DMS153 treated with DMSO at 0.1 percent for 48 hours (cell line): ENCODE results near the gene ZBTB7B.

Source experiments
- DNase-seq: peaks from one replicate; lab custom pipeline; 2025; ENCODE audit not compliant: unreplicated experiment; lab: John Stamatoyannopoulos, UW

ZBTB7B gene

DNA sequence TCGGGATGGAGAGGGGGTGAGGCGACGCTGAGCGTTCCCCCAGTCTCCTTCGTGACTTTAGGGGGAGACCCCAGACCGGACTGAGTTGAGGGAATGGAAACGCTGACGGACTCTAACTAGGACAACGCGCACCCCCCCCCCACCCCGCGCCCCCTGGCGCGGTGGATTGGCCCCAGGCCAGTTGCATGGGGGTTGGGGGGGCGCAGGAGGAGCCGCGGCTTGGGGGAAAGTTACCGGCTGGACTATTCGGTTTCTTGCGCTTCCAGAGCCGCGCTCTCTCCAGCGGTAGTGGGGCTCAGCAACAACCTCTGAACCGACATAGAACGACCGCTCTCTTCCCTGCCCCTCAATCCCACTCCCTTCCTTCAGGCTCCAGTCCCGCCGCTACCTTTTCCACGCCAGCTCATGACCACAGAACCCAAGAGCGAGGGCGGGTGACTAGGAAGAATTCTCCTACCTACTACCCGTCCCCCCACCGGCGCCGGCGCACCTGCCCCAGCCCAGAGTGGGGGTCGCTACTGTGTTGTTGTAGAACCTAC, 694 bp downstream of the ZBTB7B start:
- DNase-seq, result no peak

DNA sequence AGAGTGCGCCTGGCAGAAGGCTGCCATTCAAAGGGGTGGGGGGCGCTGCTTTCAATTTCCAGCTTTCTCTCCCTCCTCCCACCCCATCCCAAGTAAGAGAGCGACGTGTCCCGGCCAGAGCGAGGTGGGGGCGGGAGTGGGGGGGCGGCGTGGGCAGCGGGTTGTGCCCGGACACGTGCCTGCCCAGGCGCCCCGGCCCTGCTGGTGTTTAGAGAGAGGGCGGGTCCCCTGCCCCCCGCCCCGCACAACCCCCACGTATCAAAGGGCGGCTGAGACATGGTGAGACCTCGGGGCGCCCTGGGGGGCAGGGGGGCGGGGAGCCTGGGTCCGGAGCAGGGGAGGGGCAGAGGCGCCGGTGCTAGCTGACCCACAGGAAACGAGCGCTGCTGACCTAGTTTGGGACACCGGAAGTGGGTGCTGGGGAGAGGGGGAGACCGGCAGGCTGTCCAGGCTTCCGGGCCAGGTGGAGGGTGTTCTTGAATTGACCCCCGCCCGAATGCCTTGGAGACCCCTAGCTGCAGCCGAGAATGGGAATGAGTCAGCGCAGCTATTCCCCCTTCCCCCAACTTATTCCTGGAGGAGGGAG, 1.3 kb downstream of the ZBTB7B start:
- DNase-seq, result no peak

DNA sequence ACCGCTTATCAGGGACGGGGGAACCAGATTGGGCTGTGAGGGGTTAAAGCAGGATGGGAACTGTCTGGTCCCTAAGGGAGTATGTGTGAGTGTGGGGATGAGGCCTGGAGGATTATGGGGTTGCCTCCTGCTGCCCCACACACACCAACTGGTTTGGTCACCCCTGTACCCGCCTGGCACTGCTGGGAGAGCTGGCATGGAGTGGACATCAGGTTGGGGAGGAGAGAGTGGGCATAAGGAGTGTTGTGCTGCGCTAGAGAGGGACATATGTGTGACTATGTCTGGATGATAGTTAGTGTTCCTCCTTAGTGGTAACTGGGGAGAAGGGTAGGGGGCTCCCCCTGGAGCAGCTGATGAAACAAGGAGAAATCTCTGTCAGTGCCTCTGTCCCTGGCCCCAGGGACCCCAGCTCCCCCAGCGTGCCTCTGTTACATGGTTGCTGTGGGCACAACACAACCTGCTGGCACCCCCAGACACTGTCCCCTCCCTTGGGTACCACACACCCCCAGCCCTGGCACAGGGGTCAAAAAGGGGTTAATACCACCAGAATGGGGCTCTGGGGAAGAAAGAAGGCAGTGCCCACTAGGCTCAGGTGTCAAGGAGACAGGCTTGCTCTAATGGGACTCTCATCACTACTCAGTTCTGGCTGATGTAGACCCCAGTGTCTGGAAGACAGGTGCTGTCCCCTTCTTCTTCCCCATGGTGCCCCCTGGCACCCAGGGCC, 1.9 kb downstream of the ZBTB7B start:
- DNase-seq, result no peak

DNA sequence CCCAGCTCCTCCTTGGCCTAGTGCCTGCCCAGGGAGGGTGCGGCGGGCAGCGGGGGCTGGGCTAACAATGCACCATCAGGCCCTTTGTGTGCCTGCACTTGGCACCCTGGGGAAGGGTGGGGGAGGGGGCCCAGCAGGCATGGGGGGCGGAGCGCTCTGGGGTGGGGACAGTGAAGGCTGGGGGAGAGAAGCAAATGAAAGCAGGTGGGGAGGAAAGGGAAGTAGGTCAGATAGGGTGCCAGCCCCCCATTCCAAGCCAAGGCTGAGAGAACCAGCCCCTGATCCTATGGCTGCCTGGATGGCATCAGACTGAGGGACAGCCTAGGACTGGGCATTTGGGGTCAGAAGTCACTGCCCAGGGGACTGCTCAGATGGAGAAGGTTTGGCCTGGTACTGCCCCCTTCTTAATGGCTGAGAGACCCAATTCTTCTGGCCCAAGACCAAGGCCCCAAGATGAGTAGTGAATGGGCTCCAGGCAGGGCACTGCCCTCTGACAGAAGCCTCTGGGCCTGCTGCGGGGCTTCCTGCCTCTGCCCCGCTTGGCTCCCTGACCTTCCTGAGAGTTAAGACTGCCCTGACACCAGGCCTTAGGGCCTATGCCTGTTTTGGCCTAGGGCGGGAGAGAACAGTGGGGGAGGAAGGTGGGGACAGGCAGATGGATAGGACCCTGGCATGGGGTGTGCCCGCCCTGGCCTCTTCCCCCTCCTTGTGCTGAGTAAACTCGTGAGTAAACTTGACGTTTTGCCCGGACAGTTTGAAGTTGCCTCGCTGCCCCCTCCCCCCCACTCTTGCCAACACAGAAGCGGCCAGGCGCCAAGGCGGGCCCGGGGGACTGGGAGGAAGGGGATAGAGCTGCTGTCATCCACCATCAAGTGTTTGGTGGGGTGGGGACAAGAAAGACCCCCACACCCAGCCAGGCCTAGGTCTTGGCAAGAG, 2.7 kb downstream of the ZBTB7B start:
- DNase-seq, result no peak

DNA sequence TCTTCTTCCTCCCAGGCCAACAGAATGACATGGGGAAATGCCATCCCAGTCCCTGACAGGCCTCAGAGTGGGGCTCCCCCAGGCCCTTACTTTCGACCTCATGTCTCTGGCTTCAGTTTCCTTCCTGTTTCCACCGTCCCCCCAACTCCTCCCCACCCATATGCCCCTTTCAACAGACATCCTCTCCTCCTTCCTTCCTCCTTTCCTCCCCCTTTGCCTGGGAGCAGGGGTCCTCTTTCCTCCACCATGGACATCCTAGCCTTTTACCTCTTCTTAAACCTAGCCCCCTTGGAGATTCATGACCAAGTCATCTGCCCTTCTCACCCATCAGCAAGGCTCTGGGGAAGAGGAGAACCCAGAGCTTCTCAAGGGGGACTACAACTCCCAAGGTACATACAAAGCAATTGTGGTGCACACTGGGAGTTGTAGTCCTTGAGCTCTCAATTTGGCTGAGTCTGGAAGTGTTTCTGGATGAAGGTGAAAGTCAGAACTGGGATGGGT, 4.0 kb downstream of the ZBTB7B start:
- DNase-seq, result no peak

DNA sequence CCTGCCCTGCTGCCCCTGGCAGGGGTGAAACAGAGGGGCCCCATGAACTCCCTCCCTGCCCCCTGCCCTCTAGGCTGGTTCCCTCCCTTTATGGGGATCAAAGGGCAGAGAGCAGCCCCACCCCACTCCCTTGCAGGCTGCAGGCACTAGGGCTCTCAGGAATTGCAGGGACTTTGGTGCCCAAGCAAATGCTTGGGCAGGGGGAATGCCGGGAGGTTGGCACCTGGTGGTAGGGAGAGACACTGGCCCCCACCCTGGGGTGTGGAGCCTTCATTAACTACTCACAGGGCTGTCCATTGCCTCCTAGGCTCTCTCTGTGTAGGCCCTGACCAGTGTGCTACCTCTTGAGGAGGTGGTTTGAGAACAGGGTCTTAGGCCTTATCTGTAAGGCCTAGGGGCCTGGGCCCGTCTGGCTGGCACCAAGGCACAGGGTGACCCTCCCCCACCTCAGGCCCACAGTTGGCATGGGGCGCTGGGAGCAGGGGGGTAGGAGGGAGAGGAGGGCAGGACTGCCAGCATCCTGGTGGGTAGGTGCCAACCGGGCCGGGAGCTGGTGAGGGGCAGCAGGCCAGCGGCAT, 4.7 kb downstream of the ZBTB7B start:
- no peak for DNase-seq

DNA sequence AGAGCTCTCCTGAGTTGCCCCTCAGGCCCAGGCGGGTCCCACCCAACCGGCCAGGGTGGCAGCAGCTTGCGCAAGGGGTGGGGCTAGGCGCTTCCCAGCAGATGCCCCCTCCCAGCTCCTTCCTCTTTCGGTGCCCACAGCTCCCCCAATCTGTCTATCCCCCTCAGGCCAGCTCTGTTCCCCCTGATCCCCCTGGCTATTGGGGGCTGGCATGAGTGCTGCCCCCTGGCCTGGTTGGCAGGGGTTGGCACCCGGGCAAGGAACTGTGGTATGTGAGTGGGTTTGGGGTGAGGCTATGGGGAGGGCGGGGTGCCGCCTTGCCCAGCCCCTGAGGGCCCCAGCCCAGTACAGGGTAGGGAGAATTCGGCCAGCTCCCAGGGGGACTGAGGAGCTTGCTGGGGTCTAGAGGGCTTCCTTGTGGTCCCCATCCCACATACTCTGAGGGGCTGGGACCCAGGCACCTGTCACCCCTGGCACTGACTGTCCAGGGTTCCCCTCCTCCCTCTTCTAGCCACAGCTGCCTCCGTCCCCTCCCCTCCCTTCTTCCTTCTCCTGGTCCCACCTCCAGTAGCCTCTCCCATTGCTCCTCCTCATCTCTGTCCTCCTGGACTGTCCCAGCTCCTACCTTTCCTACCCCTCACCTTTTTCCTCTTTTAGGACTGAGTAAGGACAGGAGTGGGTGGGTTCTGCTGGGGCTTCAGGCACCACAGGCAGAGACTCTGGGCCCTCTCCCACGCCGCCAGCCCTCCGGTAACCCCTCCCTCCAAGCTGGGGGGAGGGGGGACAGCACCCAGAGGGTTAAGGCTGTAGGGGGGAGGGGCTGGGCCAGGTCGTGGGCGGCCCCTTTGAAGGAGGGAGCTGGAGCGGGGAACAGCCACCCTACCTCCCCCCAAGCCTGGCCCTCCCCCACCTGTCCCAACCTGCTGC, 5.7 kb downstream of the ZBTB7B start:
- DNase-seq, result no peak

DNA sequence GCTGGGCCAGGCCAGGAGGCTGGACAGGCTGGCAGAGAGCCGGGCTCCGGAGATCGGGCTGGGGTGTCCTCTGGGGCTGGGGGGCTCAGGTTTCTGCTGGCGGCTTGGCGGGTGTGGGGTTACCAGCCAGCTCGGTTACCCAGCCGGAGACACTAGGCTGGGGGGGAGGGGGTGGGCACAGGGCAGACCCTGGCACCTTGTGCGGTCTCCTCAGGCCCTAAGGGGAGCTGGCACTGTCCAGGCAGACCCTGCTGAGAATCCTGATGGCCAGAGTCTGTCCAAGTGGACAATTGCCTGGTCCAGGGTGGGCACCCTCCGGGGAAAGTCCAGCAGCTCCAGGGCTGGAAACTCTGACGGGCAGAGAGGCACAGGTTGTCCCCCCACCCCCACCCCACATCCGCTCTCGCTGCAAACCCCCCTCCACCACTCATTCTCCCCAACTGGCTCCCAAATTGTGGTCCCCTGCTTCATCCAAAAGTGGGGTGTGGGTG, 6.7 kb downstream of the ZBTB7B start:
- no peak for DNase-seq

DNA sequence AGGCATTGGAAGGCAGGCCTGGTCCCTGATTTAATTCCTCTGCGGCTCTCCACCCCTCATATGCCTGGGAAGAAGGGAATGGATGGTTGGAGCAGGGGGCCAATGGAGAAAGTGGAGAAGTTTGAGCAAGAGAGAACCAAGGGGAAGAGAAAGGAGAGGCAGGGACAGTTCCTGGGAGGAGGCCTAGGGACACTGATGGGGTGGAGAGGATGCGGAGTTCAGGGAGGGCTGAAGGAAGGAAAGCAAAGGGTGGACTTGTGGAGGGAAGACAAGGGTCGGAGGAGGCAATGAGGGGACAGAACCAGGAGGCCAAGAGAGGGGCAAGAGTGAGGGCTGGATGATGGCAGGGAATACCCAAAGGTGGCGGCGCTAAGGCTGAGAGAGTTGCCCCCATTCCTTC, 7.1 kb downstream of the ZBTB7B start:
- no peak for DNase-seq

DNA sequence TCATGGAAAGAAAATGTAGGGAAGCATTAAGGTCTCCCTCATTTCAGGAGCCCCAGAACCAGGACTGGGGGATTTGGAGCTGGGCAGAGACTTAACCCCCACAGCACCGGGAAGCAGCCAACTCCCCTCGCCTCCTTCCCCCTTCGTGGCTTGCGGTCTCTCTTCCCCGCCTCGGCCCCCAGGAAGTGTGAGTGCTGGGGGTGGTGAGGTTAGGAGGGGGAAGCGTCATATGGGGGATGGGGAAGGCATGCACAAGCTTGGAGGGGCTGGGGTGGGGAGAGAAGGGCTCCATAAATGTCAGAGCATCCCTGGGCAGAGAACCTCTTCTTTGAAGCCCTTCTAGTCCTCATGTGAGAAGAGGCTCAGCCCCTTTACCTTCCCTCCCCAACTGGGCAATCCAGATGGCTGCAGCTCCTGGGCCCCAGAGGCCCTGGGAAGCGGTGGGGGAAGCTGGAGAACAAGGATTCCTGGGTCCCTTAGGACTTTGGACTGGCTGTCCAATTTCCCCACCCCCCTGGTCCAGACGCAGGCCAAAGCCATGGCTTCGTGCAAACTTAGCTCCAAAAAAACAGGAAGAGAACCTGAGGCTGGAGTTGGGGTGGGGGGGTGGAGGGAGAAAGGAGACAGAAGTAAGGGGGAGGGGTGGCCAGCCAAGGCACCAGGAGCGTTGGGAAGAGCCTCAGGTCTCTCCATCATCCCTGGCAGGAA, 7.8 kb downstream of the ZBTB7B start:
- DNase-seq, result no peak

DNA sequence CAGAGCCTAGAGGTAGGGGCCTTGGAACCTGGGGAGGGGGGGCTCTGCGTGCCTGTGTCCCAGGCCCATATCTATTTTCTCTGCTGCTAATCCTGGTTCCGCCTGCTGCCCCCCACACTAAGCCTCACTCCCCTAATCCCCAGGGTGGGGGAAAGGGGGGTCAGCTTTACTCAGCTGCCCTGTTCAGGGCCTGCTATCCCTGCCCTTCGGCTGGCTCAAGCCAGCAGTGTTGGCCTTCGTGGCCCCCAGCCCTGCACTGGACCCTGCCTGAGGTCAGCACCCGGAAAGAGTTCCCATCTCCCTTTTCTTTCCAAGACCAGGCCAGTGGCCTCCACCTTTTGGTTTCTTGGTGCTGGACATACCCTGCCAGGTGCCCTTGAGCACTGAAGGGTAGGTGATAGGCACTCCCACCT, 8.4 kb downstream of the ZBTB7B start:
- no peak for DNase-seq

DNA sequence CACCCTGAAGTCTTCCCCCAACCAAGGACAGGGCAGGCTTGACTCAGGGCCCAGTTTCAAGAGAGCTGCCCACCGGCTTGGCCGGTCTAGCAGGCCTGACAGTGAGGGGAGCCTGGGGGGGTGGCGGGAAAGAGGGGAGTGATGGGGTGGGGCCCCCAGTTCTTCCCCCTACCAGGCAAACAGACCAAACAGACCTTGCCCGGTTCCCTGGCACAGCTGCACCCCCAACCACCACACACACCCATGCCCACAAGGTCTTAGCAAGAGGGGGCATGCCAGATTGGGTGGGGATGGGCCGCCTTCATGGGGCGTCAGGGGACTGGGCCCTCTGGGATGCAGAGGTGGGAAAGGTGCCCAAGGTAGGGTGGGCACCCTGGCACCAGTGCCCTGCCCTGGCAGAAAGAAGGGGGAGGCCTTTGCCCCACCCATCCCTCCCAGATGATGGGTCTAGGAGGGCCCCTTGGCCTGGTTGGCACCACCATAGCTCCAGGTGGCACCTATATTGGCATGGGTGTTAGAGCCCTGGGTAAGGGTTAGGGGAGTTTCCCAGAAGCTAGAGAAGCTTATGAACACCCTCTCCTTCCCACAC, 8.9 kb downstream of the ZBTB7B start:
- DNase-seq, result no peak

DNA sequence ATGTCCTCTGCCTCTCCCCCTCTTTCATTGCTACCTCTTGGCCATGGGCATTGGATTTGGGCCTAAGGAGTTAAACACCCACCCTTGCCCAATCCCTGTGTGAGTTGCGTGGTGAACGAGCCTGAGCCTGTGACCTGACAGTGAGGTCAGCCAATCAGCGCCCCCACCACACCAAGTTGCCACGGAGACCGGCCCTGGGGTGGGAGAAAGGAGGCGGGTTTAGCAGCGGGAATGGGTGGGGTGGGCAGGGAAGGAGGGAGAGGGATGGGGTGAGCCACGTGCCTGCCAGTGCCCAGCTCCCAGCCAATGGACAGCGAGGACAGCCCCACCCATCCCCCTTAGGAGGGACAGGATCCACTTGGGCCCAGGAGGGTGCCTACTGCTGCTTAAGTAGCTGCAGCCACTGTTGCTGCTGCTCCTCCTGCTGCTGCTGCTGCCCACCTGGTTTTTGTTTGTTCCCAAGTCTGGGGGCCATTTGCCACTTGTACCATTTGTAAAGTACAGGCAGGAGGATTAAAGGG, 9.5 kb downstream of the ZBTB7B start:
- DNase-seq, result no peak

DNA sequence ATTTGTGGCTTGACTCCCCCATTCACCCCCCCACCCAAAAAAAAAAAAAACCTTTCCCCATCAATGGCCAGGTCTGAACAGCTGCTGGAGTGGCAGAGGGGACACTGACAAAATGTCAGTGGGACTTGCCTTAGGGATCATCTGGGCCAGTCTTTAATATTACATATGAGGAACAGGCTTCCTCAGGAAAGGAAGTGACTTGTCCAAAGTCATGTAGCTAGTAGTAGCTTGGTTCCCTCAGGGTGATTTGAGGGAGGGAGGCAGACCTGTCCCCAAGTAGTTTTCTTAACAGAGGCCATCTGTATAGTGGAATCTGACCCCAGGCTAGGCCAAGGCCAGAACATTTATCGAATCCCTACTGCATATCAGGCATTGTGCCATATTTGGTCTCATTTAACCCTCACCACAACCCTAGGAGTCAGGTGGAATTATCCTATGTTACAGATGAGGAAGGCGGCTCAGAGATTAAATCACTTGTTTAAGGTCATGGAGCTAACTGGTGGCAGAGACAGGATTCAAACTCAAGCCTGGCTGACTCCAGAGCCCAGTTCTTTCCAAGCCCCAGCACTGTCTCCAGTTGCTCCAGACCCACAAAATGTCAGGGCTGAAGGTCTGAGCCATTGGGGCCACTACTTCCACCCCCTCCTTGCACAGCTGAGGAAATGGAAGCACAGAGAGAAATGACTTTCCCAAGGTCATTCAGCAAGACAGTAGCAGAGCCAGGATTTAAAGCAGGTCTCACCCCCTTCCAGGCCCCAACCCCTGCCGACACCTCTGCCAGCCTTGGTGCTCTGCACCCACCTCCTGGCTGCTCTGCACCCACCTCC, 10.4 kb downstream of the ZBTB7B start:
- DNase-seq, result no peak

DNA sequence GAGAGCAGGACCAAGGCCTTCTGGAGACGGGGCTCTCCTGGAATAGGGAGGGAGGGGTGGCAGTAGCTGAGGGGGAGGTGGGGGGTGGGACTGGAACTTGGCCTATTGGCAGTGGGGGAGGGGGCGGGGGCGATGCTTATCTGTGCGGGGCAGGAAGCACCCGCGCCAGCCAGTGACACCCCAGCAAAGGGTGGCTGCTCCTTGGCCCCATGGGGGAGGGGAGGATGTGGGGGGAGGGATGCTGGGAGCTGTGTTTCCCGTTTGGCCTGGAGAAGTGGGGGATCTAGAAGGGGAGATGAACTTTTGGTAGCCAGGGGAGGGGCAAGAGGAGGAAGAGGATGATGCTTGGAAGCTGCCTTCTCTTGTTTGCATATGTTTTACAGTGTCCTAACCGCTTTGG, 11.0 kb downstream of the ZBTB7B start:
- no peak for DNase-seq

DNA sequence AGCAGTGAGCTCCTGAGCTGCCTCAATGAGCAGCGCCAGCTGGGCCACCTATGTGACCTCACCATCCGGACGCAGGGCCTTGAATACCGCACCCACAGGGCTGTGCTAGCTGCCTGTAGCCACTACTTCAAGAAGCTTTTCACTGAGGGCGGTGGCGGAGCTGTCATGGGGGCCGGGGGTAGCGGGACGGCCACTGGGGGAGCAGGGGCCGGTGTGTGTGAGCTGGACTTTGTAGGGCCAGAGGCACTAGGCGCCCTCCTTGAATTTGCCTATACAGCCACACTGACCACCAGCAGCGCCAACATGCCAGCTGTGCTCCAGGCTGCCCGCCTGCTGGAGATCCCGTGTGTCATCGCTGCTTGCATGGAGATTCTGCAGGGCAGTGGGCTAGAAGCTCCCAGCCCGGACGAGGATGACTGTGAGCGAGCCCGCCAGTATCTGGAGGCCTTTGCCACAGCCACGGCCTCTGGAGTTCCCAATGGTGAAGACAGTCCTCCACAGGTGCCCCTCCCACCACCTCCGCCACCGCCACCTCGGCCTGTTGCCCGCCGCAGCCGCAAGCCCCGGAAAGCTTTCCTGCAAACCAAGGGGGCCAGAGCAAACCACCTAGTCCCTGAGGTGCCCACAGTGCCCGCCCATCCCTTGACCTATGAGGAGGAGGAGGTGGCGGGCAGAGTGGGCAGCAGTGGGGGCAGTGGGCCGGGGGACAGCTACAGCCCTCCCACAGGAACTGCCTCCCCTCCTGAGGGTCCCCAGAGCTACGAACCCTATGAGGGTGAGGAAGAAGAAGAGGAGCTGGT, 12.3 kb downstream of the ZBTB7B start:
- DNase-seq, result no peak
